ENCODE data around the gene NPPC. TPM values are rescaled to one million over a fixed set of nuclear protein-coding genes. Genes with fewer than 3 reads are reported as not detected.
A peak's percentile ranks its signal among the peaks of the same experiment; 100 is the strongest.

Gene NPPC
- total and polyA plus RNA-seq, 2 of the 8 experiments (the other 6 are each of a cell fraction or from before 2014, with no cell fraction given) = 1.3 to 4.7 TPM

DNA sequence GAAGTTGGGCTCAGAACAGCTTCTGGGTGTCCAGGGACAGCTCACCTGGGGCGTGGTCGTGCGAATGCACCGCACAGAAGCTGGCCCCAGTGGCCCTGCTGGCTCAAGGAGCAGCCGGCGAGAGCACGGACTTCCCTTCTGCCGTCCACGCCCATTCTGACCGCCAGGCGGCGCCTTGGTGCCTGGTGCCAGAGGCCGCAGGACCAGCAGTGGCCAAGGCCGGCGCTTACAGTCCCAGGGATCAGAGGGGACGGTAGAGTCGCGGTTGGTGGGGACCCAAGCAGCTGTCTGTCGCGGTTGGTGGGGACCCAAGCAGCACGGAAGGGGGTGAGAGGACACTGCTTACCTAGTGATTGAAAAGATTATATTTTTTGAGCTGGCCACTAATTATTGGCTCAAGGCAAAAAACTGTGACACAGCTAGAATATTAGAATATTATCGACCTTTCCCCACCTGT is 25.7 kb downstream of the NPPC start:
- ChIA-PET POLR2A (ENCODE audit: partially characterized antibody) (interaction anchor here (1.0 to 1.6 kb wide), 2 partner anchors 10 to 25 kb away, joined by 3 to 4 read pairs; no protein-coding TSS in a partner anchor), CTCF (ENCODE audit: partially characterized antibody) (interaction anchor here (0.8 to 12.2 kb wide), 74 partner anchors 9 to 623 kb away, joined by 3 to 220 read pairs (median 4); partner anchors contain the start of gene NPPC)
- Histone ChIP-seq H3K27me3 (replicated peaks in 1 of 4; ENCODE audit: control insufficient read depth in 3 of 4, extremely low read depth in 1 of 4, insufficient read depth in 3 of 4, low read length in 3 of 4) (no peaks in the 10 kb centered on the region), H3K4me1 (replicated peaks in 1 of 4; ENCODE audit: control insufficient read depth in 3 of 4, insufficient read depth in 4 of 4, low read length in 3 of 4) (peaks cover 0 to 8% (median 2%) of the 10 kb centered on the region in 4 experiments; a peak in 5 of 7 replicates), H3K36me3 (ENCODE audit: control insufficient read depth in 2 of 4, insufficient read depth in 4 of 4, low read length in 3 of 4) (no peaks in the 10 kb centered on the region), H3K9me3 (ENCODE audit: insufficient read depth in 2 of 2, low read depth in 1 of 2, low read length in 1 of 2) (no peaks in the 10 kb centered on the region), H3K79me2 (ENCODE audit: control insufficient read depth in 1 of 2, insufficient read depth in 2 of 2, low read length in 2 of 2) (no peaks in the 10 kb centered on the region), H2AK5ac (ENCODE audit: low read depth, low read length) (no peak overlapping the region), H2BK20ac (ENCODE audit: low read length) (no peak overlapping the region), H3K4me2 (ENCODE audit: insufficient read depth in 1 of 2, low read depth in 2 of 2, low read length in 2 of 2) (peak overlapping the region; percentile 0 to 19; a peak in 3 of 4 replicates), H2BK5ac (ENCODE audit: low read depth, low read length) (no peak overlapping the region), H3K4ac (replicated peaks; ENCODE audit: insufficient read length, low read depth, low read length) (no peak overlapping the region), H3K23me2 (ENCODE audit: low read depth, low read length) (no peaks in the 10 kb centered on the region), H2BK15ac (ENCODE audit: low read length) (no peak overlapping the region), H3K56ac (replicated peaks; ENCODE audit: insufficient read length, low read depth, low read length) (no peak overlapping the region), H2BK12ac (ENCODE audit: low read depth, low read length) (no peak overlapping the region), H3K79me1 (ENCODE audit: low read depth, low read length) (no peaks in the 10 kb centered on the region), H3K4me3 (ENCODE audit: extremely low read depth in 1 of 4, insufficient read depth in 2 of 4, low read depth in 3 of 4, low read length in 4 of 4) (peak overlapping the region in 1 of 4 experiments; percentile 29; a peak in 1 of 8 replicates), H4K5ac (ENCODE audit: insufficient read length, low read depth, low read length) (no peak overlapping the region), H2BK120ac (replicated peaks; ENCODE audit: low read depth, low read length) (no peak overlapping the region), H4K91ac (replicated peaks; ENCODE audit: insufficient read length, low read length) (no peak overlapping the region), H4K8ac (ENCODE audit: extremely low read depth, insufficient read depth, low read length) (no peak overlapping the region), H3K23ac (ENCODE audit: insufficient read length) (no peak overlapping the region), H4K20me1 (replicated peaks in 1 of 2; ENCODE audit: control insufficient read depth in 1 of 2, insufficient read depth in 2 of 2, low read length in 2 of 2) (peaks cover 0 to 2% of the 10 kb centered on the region in 2 experiments), H2AFZ (ENCODE audit: low read length) (peak overlapping the region; percentile 14), H3K14ac (ENCODE audit: insufficient read length) (no peak overlapping the region), H3K9ac (replicated peaks in 1 of 4; ENCODE audit: extremely low read depth in 1 of 4, low read depth in 3 of 4, low read length in 3 of 4) (no peak overlapping the region), H3K27ac (ENCODE audit: low read depth, low read length) (no peak overlapping the region), H3K18ac (ENCODE audit: extremely low read depth, low read length) (no peak overlapping the region)
- DNase-seq (ENCODE audit: low read depth in 1 of 2, low spot score in 2 of 2) (peak; percentile 85 to 99), FAIRE-seq (no peak)
- 9% methylated on average over 22 of the region's 22 CpGs; no CpG with 5 or more reads in 1 of the 2 experiments for WGBS, 2 experiments (ENCODE audit: extremely low coverage in 1 of 2, insufficient coverage in 1 of 2, insufficient read length in 1 of 2, insufficient replicate concordance in 2 of 2, low coverage in 1 of 2, low lambda C conversion rate in 2 of 2, missing lambda C conversion rate in 1 of 2)
- TF ChIP-seq TCF12 (IDR thresholded peaks at IDR 0.05; ENCODE audit: low read depth, low read length) (0 out of 2 replicates have a peak, but pooled peaks have one; percentile 42), CTBP2 (IDR thresholded peaks at IDR 0.05; ENCODE audit: borderline replicate concordance, insufficient read depth, insufficient read length, low read length) (no peak), SIRT6 (IDR thresholded peaks at IDR 0.05; ENCODE audit: low read length) (no peak), SUZ12 (IDR thresholded peaks at IDR 0.05; ENCODE audit: low read length) (no peak), RBBP5 (IDR thresholded peaks at IDR 0.05; ENCODE audit: borderline replicate concordance, low read depth, low read length) (no peak), MAX (IDR thresholded peaks at IDR 0.05) (peak; percentile 47; the same call in 1 of the 2 replicates), PHF8 (conservative IDR thresholded peaks at IDR 0.05; ENCODE audit: low read depth, low read length) (no peak), HDAC2 (IDR thresholded peaks at IDR 0.05; ENCODE audit: borderline replicate concordance in 1 of 2, low read depth in 2 of 2, low read length in 2 of 2) (0 out of 4 replicates have a peak, but pooled peaks of 1 of the 2 experiments have one; percentile 8)
- TF ChIP-seq, protein P1, sequence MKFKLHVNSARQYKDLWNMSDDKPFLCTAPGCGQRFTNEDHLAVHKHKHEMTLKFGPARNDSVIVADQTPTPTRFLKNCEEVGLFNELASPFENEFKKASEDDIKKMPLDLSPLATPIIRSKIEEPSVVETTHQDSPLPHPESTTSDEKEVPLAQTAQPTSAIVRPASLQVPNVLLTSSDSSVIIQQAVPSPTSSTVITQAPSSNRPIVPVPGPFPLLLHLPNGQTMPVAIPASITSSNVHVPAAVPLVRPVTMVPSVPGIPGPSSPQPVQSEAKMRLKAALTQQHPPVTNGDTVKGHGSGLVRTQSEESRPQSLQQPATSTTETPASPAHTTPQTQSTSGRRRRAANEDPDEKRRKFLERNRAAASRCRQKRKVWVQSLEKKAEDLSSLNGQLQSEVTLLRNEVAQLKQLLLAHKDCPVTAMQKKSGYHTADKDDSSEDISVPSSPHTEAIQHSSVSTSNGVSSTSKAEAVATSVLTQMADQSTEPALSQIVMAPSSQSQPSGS (IDR thresholded peaks at IDR 0.05; ENCODE audit: low read length) = 0 out of 2 replicates have a peak, but pooled peaks have one; percentile 26

All from H1 (cell line).